ENCODE results near the gene USP49.

The USP49 gene

DNA sequence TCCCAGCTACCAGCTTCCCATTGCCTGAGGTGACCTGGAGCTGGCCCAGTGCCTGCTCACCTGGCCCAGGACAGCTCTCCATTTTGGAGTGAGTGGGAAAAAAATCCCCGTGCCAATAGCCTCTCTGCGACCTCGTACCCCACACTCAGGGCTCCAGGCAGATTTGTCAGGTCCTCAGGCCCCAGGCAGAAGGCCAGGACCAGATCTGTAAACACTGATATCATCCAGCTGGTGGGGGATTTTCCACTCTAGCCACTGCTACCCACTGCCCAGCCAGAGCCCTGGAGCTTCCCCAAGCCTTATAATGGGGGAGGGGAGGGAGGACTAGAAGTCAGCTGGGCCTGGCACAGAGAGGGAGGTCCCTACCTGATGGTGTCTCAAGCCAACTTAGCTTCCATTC is 146.6 kb downstream of the USP49 start:
- no peak for DNase-seq

DNA sequence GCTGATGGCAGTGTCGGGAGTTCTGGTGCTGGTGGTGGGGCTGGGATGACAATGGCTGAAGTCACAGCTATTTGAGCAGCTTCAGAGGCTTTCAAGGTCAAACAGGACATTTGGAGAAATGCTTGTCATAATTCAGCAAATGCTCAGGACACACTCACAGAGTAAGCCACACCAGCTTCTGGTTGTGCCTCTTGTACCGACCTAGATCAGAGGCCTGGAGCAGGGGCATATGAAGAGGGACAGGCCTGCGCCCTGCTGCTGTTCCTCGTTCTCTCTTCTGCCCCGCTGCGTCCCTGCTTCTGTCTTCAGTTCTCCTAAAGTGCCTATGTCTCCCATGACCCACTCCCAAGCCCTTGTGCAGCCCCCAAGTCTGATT is 147.1 kb downstream of the USP49 start:
- DNase-seq, result no peak

DNA sequence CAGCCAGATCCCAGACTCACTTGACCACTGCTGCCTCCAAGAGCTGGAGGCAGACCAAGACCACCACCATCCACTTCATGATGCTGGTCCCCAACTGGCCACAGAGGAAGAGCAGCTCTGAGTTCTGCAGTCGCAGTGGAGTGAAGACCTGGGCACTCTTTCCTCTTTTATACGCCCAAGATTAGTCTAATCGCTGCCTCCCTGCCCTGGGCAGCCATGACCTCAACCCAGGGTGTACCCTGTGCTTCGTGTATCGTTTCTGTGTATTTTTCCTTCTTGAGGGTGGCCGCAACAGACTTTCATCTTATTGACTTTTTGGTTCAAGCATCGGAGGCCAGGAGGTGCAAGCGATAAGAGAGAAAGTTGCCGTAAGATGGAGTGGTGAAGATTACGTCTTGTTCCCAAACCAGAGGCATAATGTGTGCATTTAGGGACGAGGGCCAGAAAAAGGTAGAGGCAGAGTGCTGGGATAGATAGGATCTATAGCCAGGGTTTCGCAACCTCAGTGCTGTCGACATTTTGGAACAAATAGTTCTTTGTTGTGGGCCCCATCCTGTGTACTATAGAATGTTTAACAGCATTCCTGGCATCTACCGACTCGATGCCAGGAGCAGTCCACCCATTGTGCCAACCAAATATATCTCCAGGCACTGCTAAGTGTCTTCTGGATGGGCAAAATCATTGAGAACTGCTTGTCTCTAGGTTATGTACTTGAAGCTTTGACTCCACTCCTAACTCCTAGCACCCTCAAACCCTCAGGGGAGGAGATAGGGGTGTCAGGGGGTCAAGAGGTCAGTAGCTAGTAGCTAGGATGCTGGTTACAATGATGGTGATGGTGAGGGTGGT is 147.7 kb downstream of the USP49 start, which contains the start of gene PGC:
Gene PGC, minus strand, starts transcription at position 142 of the 846 bp plus-strand sequence. Its CDS starts 63 bp downstream, at position 79.
- DNase-seq, result no peak

DNA sequence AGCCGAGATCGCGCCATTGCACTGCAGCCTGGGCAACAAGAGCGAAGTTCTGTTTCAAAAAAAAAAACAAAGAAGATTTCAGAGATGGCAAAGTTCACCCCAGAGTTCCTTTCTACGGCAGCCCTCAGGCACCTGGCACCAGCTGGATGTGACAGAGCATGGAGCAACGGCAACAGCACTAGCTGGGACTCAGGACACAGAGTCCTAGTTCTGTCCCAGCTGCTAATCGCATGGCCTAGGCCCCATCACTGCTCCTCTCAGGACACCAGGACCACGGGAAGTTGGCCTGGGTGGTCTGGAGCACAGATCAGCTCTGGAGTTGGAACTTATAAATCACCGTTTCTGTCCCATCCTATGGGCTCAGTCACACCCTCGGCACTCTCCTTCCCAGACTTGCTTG is 149.1 kb downstream of the USP49 start:
- no peak for DNase-seq

DNA sequence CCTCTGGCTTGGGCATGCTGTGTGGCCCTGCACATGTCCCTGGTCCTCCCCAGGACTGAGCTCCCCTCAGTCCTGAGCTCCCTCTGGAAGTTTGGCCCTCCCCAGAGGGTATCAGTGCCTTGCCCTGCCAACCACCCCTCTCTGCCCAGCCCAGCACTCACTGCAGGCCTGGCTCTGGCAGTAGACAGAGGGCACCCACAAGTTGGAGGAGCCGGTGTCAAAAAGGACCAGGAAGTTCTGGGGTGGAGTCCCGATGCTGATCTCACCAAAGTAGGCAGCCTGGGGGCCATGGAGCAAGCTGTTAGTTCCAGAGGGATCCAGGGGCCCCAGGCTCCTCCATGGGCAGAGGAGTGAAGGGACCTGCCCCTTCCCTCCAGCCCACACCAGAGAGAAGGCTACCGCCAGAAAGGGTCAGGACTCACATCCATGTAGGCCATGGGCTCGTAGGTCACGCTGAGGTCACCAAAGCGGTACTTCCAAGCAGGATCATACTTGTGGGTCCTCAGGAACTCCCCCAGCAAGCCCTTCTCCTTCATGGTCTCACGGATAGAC is 150.9 kb downstream of the USP49 start:
- DNase-seq, result no peak

DNA sequence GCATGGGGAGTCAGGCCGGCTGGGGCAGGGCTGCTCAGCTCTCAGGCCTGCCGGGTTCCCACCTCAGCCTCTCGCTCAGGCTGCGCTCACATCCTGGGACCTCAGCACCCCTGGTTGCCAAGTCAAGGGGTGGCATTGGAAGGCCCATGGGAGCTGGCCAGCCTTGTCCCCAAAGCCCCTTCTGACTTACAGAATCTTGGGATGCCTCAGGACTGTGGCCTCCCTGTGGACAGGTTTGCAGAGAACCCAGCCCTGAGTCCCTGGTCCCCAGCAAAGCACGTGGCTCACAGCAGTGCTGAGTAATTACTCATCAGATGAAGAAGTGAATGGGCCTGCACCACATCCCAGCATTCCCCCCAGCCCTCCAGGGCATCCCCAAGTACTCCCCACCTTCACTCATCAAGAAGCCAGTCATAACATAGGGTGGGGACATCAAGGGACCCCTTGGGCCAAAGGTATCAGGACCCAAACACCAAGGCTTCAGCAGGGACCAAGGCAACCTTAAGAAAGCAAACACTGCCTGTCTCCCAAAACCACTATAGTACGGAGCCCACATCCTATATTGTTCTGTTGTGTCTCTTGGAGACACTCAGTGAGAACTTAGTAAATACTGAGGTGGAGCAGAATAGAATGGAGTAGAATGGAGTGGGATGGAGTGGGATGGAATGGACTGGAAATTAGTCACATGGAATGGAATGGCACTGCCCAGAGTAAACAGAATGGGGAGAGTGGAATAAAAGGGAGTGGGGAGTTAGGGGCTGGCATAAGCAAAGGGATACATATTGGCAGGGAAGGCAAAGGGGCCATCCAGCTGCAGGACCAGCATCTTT is 151.6 kb downstream of the USP49 start:
- no peak for DNase-seq

DNA sequence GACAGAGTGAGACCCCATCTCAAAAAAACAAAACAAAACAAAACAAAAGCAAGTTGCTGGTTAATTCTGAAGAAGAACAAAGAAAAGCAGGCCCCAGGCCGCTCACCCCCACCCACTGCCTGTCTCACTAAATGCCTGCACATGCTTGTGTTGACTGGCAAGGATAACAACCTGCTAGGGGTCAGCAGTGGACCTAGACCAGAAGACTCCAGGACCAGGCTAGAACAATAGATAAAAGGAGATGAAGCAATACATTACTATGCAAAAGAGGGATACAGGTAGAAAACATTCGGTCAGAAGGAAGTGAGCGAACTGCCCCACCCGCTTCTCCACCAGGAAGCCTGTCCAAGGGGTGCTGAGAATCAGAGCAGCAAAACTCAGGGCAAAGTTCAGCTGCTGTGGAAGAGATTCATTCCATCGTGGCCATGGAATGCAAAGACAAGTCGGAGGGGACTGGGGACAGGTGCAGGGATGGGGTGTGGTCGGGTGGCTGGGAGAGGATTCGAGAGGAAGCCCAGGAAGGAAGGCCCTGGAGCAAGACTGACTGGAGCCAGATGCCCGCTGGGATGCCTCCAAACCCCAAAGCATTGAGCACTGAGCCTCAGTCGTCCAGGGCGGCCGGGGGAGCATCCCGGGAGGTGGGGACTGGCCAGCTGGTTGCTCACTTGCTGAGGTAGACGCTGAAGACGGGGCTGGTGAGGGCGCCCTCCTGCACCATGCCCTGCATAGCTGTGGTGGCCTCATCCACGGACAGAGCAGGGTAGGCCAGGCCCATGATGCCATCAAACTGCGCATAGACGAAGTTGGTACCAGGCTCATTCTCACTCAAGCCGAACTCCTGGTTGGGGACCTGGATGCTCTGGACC is 153.3 kb downstream of the USP49 start:
- no peak for DNase-seq

DNA sequence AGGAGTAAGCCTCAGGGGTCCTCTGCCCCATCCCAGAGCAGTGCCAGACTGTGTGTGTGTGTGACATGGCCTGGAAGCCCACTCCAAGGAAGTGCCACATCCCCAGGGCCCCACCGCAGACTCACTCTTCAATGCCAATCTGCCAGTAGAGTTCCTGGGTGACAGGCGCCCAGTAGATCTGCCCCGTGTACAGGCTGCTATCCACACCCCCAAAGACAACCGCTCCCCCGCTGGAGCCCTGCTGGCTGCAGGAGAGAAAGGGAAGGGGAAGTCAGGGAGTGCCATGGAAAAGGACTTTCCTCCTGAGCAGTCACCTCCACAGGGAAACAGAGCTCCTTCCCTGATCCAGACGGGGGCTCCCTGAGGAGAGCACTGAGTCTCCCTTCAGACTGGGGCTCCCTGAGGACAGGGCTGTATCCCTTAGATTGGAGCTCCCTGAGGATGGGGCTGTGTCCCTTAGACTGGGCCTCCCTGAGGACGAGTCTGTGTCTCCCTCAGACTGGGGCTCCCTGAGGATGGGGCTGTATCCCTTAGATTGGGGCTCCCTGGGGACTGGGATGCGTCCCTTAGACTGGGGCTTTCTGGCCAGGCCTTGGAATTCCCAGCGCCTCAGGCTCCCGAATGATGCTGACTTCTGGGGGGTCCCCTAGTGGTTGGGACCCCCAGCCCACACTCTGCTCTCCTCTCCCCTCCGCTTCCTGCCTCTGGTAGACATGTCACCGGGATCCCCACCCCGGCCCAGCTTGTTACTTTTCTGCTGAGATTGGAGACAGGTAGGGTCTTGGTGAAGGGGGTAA is 154.6 kb downstream of the USP49 start:
- no peak for DNase-seq

All from NCI-H1105 (cell line).